Tibial nerve (tissue), 4 donors: Measurements from ENCODE around the gene GPC5.

Experiments
- EP300 ChIP-seq, 2 donors: sonication (generic); formaldehyde crosslinking; IDR thresholded peaks; one replicate each; pipeline ENCODE4 v1.6.1; 2017; ENCODE audit warnings: antibody characterized with exemption in 2 of 2, mild to moderate bottlenecking in 1 of 2
- POLR2A ChIP-seq, 2 donors: fragments of 450-650 bp; IDR thresholded peaks; one replicate each; pipeline ENCODE4 v1.6.1; 2017; ENCODE audit warnings: antibody characterized with exemption in 2 of 2, mild to moderate bottlenecking in 2 of 2, moderate library complexity in 2 of 2
- TF ChIP-seq, protein P1 (sequence below), 5 experiments: fragments of 200-600 bp in 3 of 5; fragments of 450-650 bp in 2 of 5; sonication (generic) in 3 of 5; IDR thresholded peaks; one replicate each; pipeline ENCODE4 v1.5.1; 2016 to 2019; ENCODE audit warnings: antibody characterized with exemption in 5 of 5, mild to moderate bottlenecking in 3 of 5, moderate library complexity in 2 of 5

GRCh38 chr13:91360246-91360751 lies 38.1 kb upstream of the GPC5 start:
- TF ChIP-seq EP300 (IDR thresholded peaks at IDR 0.05) = no peak
- TF ChIP-seq, protein P1, sequence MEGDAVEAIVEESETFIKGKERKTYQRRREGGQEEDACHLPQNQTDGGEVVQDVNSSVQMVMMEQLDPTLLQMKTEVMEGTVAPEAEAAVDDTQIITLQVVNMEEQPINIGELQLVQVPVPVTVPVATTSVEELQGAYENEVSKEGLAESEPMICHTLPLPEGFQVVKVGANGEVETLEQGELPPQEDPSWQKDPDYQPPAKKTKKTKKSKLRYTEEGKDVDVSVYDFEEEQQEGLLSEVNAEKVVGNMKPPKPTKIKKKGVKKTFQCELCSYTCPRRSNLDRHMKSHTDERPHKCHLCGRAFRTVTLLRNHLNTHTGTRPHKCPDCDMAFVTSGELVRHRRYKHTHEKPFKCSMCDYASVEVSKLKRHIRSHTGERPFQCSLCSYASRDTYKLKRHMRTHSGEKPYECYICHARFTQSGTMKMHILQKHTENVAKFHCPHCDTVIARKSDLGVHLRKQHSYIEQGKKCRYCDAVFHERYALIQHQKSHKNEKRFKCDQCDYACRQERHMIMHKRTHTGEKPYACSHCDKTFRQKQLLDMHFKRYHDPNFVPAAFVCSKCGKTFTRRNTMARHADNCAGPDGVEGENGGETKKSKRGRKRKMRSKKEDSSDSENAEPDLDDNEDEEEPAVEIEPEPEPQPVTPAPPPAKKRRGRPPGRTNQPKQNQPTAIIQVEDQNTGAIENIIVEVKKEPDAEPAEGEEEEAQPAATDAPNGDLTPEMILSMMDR (IDR thresholded peaks at IDR 0.05) = no peak
- TF ChIP-seq POLR2A (IDR thresholded peaks at IDR 0.05) = no peak
